A549 treated with GW870086 at 1 μM for 4 hours (cell line): ENCODE results near the gene SRMS. TPM values are rescaled to one million over a fixed set of nuclear protein-coding genes. Genes with fewer than 3 reads are reported as not detected.

ENCODE experiments used
- total RNA-seq: library from RNA; stranded (reverse); fragments of 200-300 nt; extraction: Qiagen RNA extraction; gene quantifications from 5 replicates; pipeline ENCODE4 v1.2.3, GENCODE V29; 2022; ENCODE audit warnings: low read depth

The SRMS gene
- 0.10 to 0.15 TPM in 2 of 5 replicates, not detected in the others for total RNA-seq

GRCh38 chr20:63547725-63548480 lies at the start of gene SRMS:
TSS of gene SRMS (minus strand) at chr20:63547749. CDS start at chr20:63547463, 286 bp downstream.

GRCh38 chr20:63574156-63574828 lies 26.7 kb upstream of the SRMS start, which contains the start of gene HELZ2:
TSS of gene HELZ2 (minus strand) at chr20:63574239. CDS start at chr20:63572385, 1,854 bp downstream.

GRCh38 chr20:63553933-63554290 lies 6.4 kb upstream of the SRMS start, which contains the start of gene FNDC11:
TSS of gene FNDC11 (plus strand) at chr20:63554159. CDS start at chr20:63555664, 1,505 bp downstream.

GRCh38 chr20:63536997-63537524 lies 10.5 kb downstream of the SRMS start, which contains the start of gene PTK6:
TSS of gene PTK6 (minus strand) at chr20:63537376. CDS start at chr20:63537314, 62 bp downstream.

GRCh38 chr20:63520504-63520933 lies 27.0 kb downstream of the SRMS start, which contains the start of gene PPDPF:
TSS of gene PPDPF (plus strand) at chr20:63520765. CDS start at chr20:63521309, 544 bp downstream.

GRCh38 chr20:63498960-63499337 lies 48.6 kb downstream of the SRMS start, which contains the start of gene EEF1A2:
TSS of gene EEF1A2 (minus strand) at chr20:63499083. CDS start at chr20:63497763, 1,320 bp downstream.

Other genes with a start within 250 kb of the SRMS start
- 0.27 to 0.45 TPM (median 0.38 TPM) in 5 replicates for gene CHRNA4, start 186.4 kb downstream of the SRMS start, total RNA-seq
- gene KCNQ2, start 75.1 kb downstream of the SRMS start, total RNA-seq, result 0.58 to 0.93 TPM (median 0.67 TPM) in 5 replicates
- gene EEF1A2, start 48.7 kb downstream of the SRMS start, total RNA-seq, result 140 to 176 TPM (median 147 TPM) in 5 replicates
- 275 to 371 TPM (median 312 TPM) in 5 replicates for gene PPDPF, start 27.0 kb downstream of the SRMS start, total RNA-seq
- 2.5 to 3.1 TPM (median 2.9 TPM) in 5 replicates for gene PTK6, start 10.4 kb downstream of the SRMS start, total RNA-seq
- gene FNDC11, start 6.4 kb upstream of the SRMS start, total RNA-seq, result 0.13 to 0.54 TPM (median 0.21 TPM) in 5 replicates
- 13.9 to 22.2 TPM (median 21.1 TPM) in 5 replicates for gene HELZ2, start 26.5 kb upstream of the SRMS start, total RNA-seq
- gene GMEB2, start 79.4 kb upstream of the SRMS start, total RNA-seq, result 8.6 to 10.9 TPM (median 10.3 TPM) in 5 replicates
- gene STMN3, start 105.7 kb upstream of the SRMS start, total RNA-seq, result 8.1 to 11.1 TPM (median 10.3 TPM) in 5 replicates
- gene RTEL1, start 110.6 kb upstream of the SRMS start, total RNA-seq, result 4.5 to 8.8 TPM (median 7.1 TPM) in 5 replicates
- gene TNFRSF6B, start 148.9 kb upstream of the SRMS start, total RNA-seq, result 0.14 to 0.95 TPM (median 0.74 TPM) in 4 of 5 replicates, not detected in the other
- gene ARFRP1, start 160.2 kb upstream of the SRMS start, total RNA-seq, result 31.8 to 43.5 TPM (median 36.1 TPM) in 5 replicates
- gene ZGPAT, start 160.3 kb upstream of the SRMS start, total RNA-seq, result 22.2 to 29.4 TPM (median 28.1 TPM) in 5 replicates
- gene LIME1, start 188.9 kb upstream of the SRMS start, total RNA-seq, result 3.9 to 9.6 TPM (median 8.7 TPM) in 5 replicates
- 62.3 to 102 TPM (median 97.2 TPM) in 5 replicates for gene SLC2A4RG, start 192.0 kb upstream of the SRMS start, total RNA-seq